CD4-positive, alpha-beta memory T cell (primary cell): ENCODE data around the gene CPLX1. TPM values are rescaled to one million over a fixed set of nuclear protein-coding genes. Genes with fewer than 3 reads are reported as not detected.

ENCODE experiments used
- CTCF ChIA-PET: fragments of 350-600 bp; sonication (Branson Sonifier 250); formaldehyde crosslinking; loops from one replicate; lab custom pipeline; 2021; ENCODE audit warnings: inconsistent platforms; ENCODE audit not compliant: partially characterized antibody; lab: Charles Lee
- POLR2A ChIA-PET: fragments of 350-600 bp; sonication (Branson Sonifier 250); formaldehyde crosslinking; loops from one replicate; lab custom pipeline; 2021; ENCODE audit not compliant: partially characterized antibody; lab: Charles Lee
- DNase-seq, 5 donors: peaks; one replicate each; pipeline versions ENCODE4 v3.0.0 to v3.0.0-alpha.2; 2020 to 2022; ENCODE audit warnings: mixed read lengths in 1 of 5
- H3K27ac ChIP-seq: one replicate; pipeline ENCODE4 v1.7.0; 2013; ENCODE audit warnings: low read depth, low read length
- H3K27me3 ChIP-seq: 2 replicates; pipeline ENCODE4 v1.7.0; 2013; ENCODE audit warnings: mild to moderate bottlenecking, low read length, moderate library complexity; ENCODE audit not compliant: insufficient read depth
- H3K36me3 ChIP-seq: 2 replicates; pipeline ENCODE4 v1.7.0; 2013; ENCODE audit warnings: mild to moderate bottlenecking, low read length, moderate library complexity; ENCODE audit not compliant: insufficient read depth
- H3K4me1 ChIP-seq: 2 replicates; pipeline ENCODE4 v1.7.0; 2013; ENCODE audit warnings: mild to moderate bottlenecking, low read length, moderate library complexity; ENCODE audit not compliant: insufficient read depth
- H3K4me3 ChIP-seq, 2 donors: one replicate each; pipeline ENCODE4 v1.7.0; 2013; ENCODE audit warnings: low read length in 2 of 2, mild to moderate bottlenecking in 1 of 2
- H3K9me3 ChIP-seq, 2 donors: one replicate each; pipeline ENCODE4 v1.7.0; 2013; ENCODE audit warnings: low read length in 2 of 2, control low read depth in 1 of 2; ENCODE audit not compliant: control insufficient read depth in 1 of 2
- H3K27ac Mint-ChIP-seq, 7 donors: one replicate each; pipeline ENCODE4 v1.8.0; 2020 to 2021; ENCODE audit warnings: mixed read lengths in 7 of 7, mild to moderate bottlenecking in 6 of 7, inconsistent platforms in 3 of 7, moderate library complexity in 3 of 7
- H3K27me3 Mint-ChIP-seq, 2 donors: one replicate each; pipeline ENCODE4 v1.8.0; 2020 to 2021; ENCODE audit warnings: mixed read lengths in 2 of 2
- H3K36me3 Mint-ChIP-seq, 2 donors: one replicate each; pipeline ENCODE4 v1.8.0; 2020 to 2021; ENCODE audit warnings: mixed read lengths in 2 of 2, inconsistent platforms in 1 of 2, mild to moderate bottlenecking in 1 of 2
- H3K4me1 Mint-ChIP-seq, 4 donors: one replicate each; pipeline ENCODE4 v1.8.0; 2020 to 2021; ENCODE audit warnings: mixed read lengths in 4 of 4, mild to moderate bottlenecking in 1 of 4
- H3K4me3 Mint-ChIP-seq, 8 donors: one replicate each; pipeline ENCODE4 v1.8.0; 2020 to 2021; ENCODE audit warnings: mixed read lengths in 8 of 8, mild to moderate bottlenecking in 7 of 8, moderate library complexity in 6 of 8, inconsistent platforms in 3 of 8
- H3K9me3 Mint-ChIP-seq, 8 donors: one replicate each; pipeline ENCODE4 v1.8.0; 2020 to 2021; ENCODE audit warnings: mixed read lengths in 8 of 8, mild to moderate bottlenecking in 5 of 8, inconsistent platforms in 3 of 8, moderate library complexity in 1 of 8
- intact Hi-C: fragments of 100-400 bp; cut with micrococcal nuclease; formaldehyde crosslinking; loops from one replicate; pipeline ENCODE4 v1.15.1; 2023
- polyA plus RNA-seq, 2 donors: library from polyadenylated mRNA; unstranded; fragments of 300-500 nt; fragmentation: Illumina TruSeq; gene quantifications; one replicate each; pipeline ENCODE4 v1.2.3, GENCODE V29; 2021
- total RNA-seq, 2 experiments: library from RNA; stranded (reverse); gene quantifications; one replicate each; pipeline ENCODE4 v1.2.3, GENCODE V29; 2021

CPLX1 gene
- total and polyA plus RNA-seq, 4 experiments from 2014 or later = 0.26 to 1.5 (median 0.64) TPM; not detected in 1

DNA sequence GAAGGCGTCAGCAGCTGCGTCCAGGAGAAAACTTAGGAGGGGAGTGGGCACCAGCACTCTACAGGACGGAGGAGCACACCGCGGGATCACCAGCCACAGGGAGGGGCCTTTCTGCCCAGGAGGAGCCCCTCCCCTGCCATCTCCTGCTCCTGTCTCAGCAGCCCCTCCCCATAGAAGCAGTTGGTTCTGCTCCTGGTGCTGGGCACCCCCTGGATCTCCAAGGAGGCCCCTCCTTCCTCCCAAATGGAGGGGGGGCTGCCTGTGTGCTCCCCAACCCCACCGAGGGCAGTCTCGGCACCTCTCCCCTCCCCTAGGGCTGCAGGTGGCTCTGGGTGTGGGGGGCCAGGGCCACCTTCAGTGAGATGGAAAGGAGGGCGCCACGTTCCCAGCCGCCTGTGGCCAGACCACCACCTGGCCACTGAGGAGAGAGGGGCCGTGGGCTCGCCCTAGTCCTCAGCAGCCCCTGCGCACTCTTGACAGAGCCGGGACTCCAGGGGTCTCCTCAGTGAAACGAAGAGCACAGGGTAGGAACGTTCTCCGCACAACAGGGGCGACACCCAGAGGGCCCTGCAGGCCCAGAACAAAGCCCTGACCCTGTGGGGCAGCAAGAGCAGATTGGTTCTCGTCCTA is 37.8 kb downstream of the CPLX1 start:
- Histone ChIP-seq H3K4me1 (peaks cover 35% of the 10 kb centered on the region), H3K27me3 (peaks cover 12% of the 10 kb centered on the region), H3K36me3 (no peaks in the 10 kb centered on the region), H3K4me3 (no peak overlapping the region), H3K27ac (no peak overlapping the region), H3K9me3 (no peaks in the 10 kb centered on the region)
- ChIA-PET POLR2A (no interaction called here), CTCF (no interaction called here)
- intact Hi-C loops = no loop called here
- no peaks in the 10 kb centered on the region for H3K36me3 Mint-ChIP-seq
- no peak for DNase-seq
- H3K27me3 Mint-ChIP-seq = peaks cover 18 to 21% of the 10 kb centered on the region in 2 donors
- no peak overlapping the region for H3K4me3 Mint-ChIP-seq
- H3K4me1 Mint-ChIP-seq = peaks cover 8 to 36% (median 18%) of the 10 kb centered on the region in 4 donors
- peaks cover 0 to 2% (median 0%) of the 10 kb centered on the region in 8 donors for H3K9me3 Mint-ChIP-seq
- peak overlapping the region in 1 of 7 donors; percentile 27 for H3K27ac Mint-ChIP-seq

DNA sequence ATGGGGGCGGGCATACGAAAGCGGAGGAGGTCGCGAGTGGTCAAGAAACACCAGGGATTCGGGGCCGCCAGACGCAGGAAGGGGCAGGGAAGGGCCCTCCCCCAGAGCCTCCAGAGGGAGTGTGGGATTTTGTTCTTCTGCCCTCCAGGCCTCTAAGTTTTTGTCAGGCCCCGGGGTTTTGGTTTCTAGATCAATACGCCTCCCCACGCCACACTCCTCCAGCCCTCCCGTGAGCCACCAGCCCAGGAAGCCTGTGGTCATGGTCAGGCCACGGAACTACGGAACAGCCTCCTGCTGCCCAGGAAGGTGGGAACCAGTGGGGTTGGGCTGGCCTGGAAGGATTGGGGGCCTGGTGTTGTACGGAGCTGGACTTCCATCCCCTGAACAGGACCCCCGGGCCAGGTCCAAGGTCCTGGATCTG is 38.4 kb downstream of the CPLX1 start:
- peaks cover 13 to 17% of the 10 kb centered on the region in 2 donors for H3K27me3 Mint-ChIP-seq
- peak overlapping the region in 1 of 7 donors; percentile 30 for H3K27ac Mint-ChIP-seq
- H3K4me3 Mint-ChIP-seq = peak overlapping the region in 3 of 8 donors; percentile 60 to 77 (median 64)
- H3K4me3 ChIP-seq = no peak overlapping the region
- no peaks in the 10 kb centered on the region for H3K9me3 ChIP-seq
- H3K4me1 Mint-ChIP-seq = peaks cover 4 to 32% (median 13%) of the 10 kb centered on the region in 4 donors
- no peak for DNase-seq
- no peaks in the 10 kb centered on the region for H3K36me3 ChIP-seq
- CTCF ChIA-PET = no interaction called here
- peaks cover 32% of the 10 kb centered on the region for H3K4me1 ChIP-seq
- intact Hi-C loops = no loop called here
- H3K27me3 ChIP-seq = peaks cover 12% of the 10 kb centered on the region
- POLR2A ChIA-PET = no interaction called here
- peaks cover 0 to 2% (median 0%) of the 10 kb centered on the region in 8 donors for H3K9me3 Mint-ChIP-seq
- no peak overlapping the region for H3K27ac ChIP-seq
- no peaks in the 10 kb centered on the region for H3K36me3 Mint-ChIP-seq

- H3K4me3 ChIP-seq = no peak overlapping the region
- H3K4me1 Mint-ChIP-seq = peaks cover 6 to 35% (median 16%) of the 10 kb centered on the region in 4 donors
- H3K36me3 ChIP-seq = no peaks in the 10 kb centered on the region
- intact Hi-C loops = no loop called here
- POLR2A ChIA-PET = no interaction called here
- no peak overlapping the region for H3K27ac ChIP-seq
- peak overlapping the region in 1 of 8 donors; percentile 57 for H3K4me3 Mint-ChIP-seq
- no peaks in the 10 kb centered on the region for H3K9me3 ChIP-seq
- peaks cover 12% of the 10 kb centered on the region for H3K27me3 ChIP-seq
- peaks cover 0 to 2% of the 10 kb centered on the region in 2 donors for H3K36me3 Mint-ChIP-seq
- H3K27me3 Mint-ChIP-seq = peaks cover 12 to 17% of the 10 kb centered on the region in 2 donors
- CTCF ChIA-PET = no interaction called here
- no peak for DNase-seq
- H3K9me3 Mint-ChIP-seq = peaks cover 0 to 6% (median 0%) of the 10 kb centered on the region in 8 donors
- no peak overlapping the region for H3K27ac Mint-ChIP-seq
- H3K4me1 ChIP-seq = peaks cover 32% of the 10 kb centered on the region
Observed at GRCh38 chr4:786861-787300, 39.0 kb downstream of the CPLX1 start.

- POLR2A ChIA-PET = no interaction called here
- no peak for DNase-seq
- H3K27me3 ChIP-seq = peaks cover 12% of the 10 kb centered on the region
Observed at GRCh38 chr4:786074-786741, 39.7 kb downstream of the CPLX1 start.

GRCh38 chr4:785332-786073 is 40.4 kb downstream of the CPLX1 start:
- no peak for DNase-seq
- H3K4me1 Mint-ChIP-seq = peaks cover 7 to 38% (median 18%) of the 10 kb centered on the region in 4 donors
- H3K36me3 ChIP-seq = no peaks in the 10 kb centered on the region
- H3K27ac Mint-ChIP-seq = no peak overlapping the region
- H3K4me1 ChIP-seq = peaks cover 34% of the 10 kb centered on the region
- peaks cover 12% of the 10 kb centered on the region for H3K27me3 ChIP-seq
- ChIA-PET CTCF (no interaction called here), POLR2A (no interaction called here)
- peaks cover 10 to 15% of the 10 kb centered on the region in 2 donors for H3K27me3 Mint-ChIP-seq
- peak overlapping the region in 4 of 8 donors; percentile 52 to 62 (median 56) for H3K4me3 Mint-ChIP-seq
- H3K9me3 Mint-ChIP-seq = peaks cover 0 to 10% (median 0%) of the 10 kb centered on the region in 8 donors
- intact Hi-C loops = no loop called here
- H3K27ac ChIP-seq = no peak overlapping the region
- H3K36me3 Mint-ChIP-seq = peaks cover 0 to 8% of the 10 kb centered on the region in 2 donors
- H3K4me3 ChIP-seq = no peak overlapping the region
- no peaks in the 10 kb centered on the region for H3K9me3 ChIP-seq

More at GRCh38 chr4:786074-786741, 39.7 kb downstream of the CPLX1 start:
- peaks cover 29% of the 10 kb centered on the region for H3K4me1 ChIP-seq
- H3K27ac Mint-ChIP-seq = no peak overlapping the region
- H3K9me3 Mint-ChIP-seq = peaks cover 0 to 10% (median 0%) of the 10 kb centered on the region in 8 donors
- no peaks in the 10 kb centered on the region for H3K9me3 ChIP-seq
- H3K36me3 ChIP-seq = no peaks in the 10 kb centered on the region
- H3K27ac ChIP-seq = no peak overlapping the region
- intact Hi-C loops = no loop called here
- CTCF ChIA-PET = no interaction called here
- peaks cover 0 to 5% of the 10 kb centered on the region in 2 donors for H3K36me3 Mint-ChIP-seq
- no peak overlapping the region for H3K4me3 ChIP-seq
- peaks cover 12 to 17% of the 10 kb centered on the region in 2 donors for H3K27me3 Mint-ChIP-seq
- H3K4me1 Mint-ChIP-seq = peaks cover 6 to 40% (median 16%) of the 10 kb centered on the region in 4 donors
- H3K4me3 Mint-ChIP-seq = peak overlapping the region in 1 of 8 donors; percentile 13

GRCh38 chr4:784401-785331 is 41.3 kb downstream of the CPLX1 start:
- Histone ChIP-seq H3K4me1 (peaks cover 43% of the 10 kb centered on the region), H3K27ac (no peak overlapping the region), H3K36me3 (peaks cover 4% of the 10 kb centered on the region), H3K4me3 (no peak overlapping the region), H3K9me3 (no peaks in the 10 kb centered on the region), H3K27me3 (peaks cover 12% of the 10 kb centered on the region)
- ChIA-PET POLR2A (no interaction called here), CTCF (interaction anchor here (1.1 kb wide), 2 partner anchors 9 kb away, joined by 3 read pairs; no protein-coding TSS in a partner anchor)
- H3K27ac Mint-ChIP-seq = peak overlapping the region in 1 of 7 donors; percentile 37
- intact Hi-C loops = loop anchor here (5.0 kb wide), 3 partner anchors 38 to 898 kb away; partner anchors contain the start of gene FAM53A
- no peak for DNase-seq
- peaks cover 11 to 44% (median 25%) of the 10 kb centered on the region in 4 donors for H3K4me1 Mint-ChIP-seq
- peaks cover 3 to 16% of the 10 kb centered on the region in 2 donors for H3K36me3 Mint-ChIP-seq
- H3K4me3 Mint-ChIP-seq = peak overlapping the region in 6 of 8 donors; percentile 6 to 62 (median 24)
- H3K9me3 Mint-ChIP-seq = peaks cover 0 to 10% (median 0%) of the 10 kb centered on the region in 8 donors
- H3K27me3 Mint-ChIP-seq = peaks cover 9 to 15% of the 10 kb centered on the region in 2 donors
